ENCODE results near the gene SLC4A4.

Gene SLC4A4

DNA sequence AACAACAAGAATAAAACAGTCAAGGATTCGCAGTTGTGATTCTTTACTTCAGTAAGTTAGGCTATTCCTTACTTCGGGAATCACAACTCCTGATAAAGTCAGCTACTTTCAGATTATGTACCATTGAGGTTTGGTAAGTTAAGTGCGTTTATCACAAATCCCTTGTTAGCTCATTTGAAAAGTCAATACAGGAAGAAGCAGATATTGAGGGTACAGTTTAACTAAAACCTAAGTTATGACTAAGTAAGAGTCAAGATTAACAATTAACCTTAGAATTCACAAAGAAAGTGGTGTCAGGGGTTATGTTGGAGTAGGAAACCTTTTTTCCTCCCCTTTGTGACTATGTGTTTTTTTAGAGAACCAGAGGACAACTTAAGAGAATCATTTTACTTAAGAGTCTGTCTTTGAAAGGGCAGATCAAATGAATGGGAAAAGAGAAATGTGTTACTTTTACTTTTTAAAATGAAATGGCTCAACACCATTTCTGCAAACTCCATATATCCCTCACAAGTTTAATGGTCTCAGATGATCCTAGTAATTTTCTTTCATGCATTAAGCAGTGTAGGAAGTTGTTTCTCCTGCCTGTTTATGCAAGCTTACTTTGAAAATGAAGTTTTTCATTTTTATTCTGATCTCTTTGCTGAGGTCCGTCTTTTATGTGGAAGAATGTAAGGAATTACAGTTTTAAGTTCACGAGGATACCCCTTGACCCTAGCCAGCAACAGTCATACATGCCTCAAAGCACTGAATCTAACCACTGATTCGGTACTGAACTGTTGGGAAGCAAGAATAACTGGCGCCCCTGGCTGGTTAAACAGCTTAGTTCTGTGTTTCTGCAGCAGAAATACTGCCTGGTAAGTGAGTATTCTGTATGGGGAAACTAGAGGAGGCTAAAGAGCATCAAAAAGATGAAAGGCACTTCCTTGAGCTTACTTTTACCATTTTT lies 211.7 kb downstream of the SLC4A4 start:
- no peak for DNase-seq

DNA sequence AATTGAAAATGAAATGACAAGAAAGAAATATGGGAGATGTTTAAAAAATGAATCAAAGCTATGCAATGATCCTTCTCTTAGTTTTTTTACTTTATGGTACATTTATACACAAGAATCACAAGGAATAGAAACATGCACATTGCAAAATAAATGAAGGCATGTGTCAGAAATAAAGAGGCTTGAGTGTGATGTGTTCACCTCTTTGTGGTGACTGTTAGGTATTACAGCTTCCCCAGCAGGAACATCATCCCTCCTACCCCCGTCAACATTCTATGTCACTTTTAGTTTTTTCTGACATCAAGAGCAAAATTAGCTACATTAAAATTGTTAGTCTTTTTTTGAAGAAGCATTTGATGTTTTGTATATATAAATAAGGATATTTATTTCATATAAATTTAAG lies 214.8 kb downstream of the SLC4A4 start:
- no peak for DNase-seq

DNA sequence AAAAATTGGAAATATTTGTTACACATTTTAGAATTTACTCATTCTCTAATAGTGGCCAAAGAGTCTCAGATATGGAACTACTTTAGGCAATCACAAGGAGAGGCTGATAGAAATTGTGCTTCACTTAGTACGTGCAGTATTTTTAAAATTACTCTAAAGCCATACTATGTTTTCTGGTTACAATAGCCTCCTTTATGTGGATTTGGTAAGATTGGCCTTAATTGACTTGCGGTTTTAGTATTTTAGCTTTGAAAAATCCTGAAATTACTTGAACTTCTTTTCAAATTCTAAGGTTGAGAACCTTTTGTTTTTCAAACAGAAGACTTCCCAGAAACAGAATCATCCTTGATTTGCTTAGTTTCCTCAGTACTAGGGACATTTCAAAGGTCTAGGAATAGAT lies 215.2 kb downstream of the SLC4A4 start:
- no peak for DNase-seq

DNA sequence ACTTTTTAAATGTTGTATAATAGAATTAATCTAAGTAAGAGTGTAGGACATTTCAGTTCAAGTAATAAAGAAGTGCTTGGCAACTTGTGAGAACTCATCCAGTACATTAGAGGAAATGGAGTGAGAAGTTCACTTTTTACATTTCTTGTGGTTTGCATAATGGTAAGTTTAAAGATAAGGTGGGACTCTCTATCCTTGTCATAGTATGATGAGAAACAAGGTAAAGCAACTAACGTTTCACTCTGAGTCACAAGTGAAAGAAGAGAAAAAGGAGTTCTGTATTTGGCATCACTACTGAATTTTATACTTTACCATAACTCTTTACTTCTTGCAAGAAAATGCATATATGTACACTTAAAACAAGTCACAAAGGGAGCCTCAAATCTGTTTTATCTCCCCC lies 219.4 kb downstream of the SLC4A4 start:
- no peak for DNase-seq

DNA sequence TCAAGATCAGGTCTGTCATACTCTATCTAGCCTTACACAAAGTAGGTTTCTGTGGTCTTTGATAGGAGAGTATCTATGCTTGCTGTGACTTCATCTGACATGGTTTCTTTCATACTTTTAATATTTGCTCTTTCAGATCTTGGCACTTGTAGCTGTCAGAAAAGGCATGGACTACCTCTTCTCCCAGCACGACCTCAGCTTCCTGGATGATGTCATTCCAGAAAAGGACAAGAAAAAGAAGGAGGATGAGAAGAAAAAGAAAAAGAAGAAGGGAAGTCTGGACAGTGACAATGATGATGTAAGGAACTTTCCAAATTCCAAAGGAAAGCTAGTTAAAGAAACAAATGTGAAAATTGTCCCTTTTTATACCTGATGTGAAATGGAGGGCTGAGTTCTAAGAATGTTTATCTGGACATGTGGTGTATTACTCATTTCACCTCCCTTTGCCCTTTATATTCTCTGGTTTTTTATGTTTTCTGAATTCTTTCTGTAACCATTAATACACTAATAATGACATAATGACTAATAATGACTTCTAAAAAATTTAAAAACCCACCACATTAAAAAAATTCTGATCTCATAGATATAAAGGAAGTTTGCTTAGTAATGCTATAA lies 221.2 kb downstream of the SLC4A4 start:
- DNase-seq = no peak

DNA sequence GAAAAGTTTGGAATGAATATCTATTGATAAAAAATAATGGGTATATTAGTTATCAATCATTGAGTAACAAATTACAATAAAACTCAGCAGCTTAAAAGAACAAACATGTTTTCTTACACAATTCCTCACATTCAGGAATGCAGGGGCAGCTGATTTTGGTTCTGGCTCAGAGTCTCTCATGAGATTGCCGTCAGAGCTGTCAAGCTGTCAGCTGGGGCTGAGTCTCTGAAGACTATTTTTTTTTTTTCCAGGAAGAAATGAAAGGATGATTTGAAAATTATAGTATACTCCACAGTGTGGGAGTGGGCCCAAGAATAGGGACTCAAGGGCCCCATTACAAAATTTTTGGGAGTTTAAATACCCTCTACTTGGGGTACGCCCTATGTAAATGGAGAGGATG lies 226.0 kb downstream of the SLC4A4 start:
- no peak for DNase-seq

DNA sequence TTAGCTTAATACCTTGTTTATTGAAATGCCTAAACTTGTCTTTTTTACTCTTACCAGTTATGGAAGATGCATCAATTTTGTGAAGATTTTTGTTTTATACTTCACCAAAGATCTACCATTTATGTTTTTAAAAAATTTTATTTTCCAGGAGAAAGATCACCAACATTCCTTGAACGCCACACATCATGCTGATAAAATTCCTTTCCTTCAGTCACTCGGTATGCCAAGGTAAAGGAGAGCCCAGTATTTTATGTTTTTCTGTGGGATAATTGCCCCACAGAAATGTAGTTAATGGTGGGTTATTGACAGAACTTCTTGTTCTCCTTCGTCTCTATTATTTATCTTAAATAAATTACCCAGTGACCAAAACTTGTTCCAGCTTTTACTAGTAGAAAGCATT lies 228.0 kb downstream of the SLC4A4 start:
- no peak for DNase-seq

DNA sequence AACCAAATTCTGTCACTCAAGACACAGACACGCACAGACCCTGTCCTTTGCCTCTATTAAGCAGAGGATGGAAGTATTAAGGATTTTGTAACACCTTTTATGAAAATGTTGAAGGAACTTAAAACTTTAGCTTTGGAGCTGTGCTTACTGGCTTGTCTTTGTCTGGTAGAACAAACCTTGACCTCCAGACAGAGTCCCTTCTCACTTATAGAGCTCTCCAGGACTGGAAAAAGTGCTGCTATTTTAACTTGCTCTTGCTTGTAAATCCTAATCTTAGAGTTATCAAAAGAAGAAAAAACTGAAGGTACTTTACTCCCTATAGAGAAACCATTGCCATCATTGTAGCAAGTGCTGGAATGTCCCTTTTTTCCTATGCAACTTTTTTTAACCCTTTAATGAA lies 229.3 kb downstream of the SLC4A4 start:
- DNase-seq = no peak

DNA sequence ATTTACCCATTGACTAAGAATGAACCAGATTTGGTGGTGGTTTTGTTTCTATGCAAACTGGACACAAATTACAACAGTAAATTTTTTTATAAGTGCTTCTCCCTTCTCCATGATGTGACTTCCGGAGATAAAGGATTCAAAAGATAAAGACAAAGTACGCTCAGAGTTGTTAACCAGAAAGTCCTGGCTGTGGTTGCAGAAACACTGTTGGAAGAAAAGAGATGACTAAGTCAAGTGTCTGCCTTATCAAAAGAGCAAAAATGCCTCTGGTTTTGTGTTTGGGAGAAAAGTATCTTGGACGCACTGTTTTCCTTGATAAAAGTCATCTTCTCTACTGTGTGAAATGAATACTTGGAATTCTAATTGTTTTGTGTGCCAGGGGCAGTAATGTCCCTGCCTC lies 231.7 kb downstream of the SLC4A4 start:
- DNase-seq = no peak

DNA sequence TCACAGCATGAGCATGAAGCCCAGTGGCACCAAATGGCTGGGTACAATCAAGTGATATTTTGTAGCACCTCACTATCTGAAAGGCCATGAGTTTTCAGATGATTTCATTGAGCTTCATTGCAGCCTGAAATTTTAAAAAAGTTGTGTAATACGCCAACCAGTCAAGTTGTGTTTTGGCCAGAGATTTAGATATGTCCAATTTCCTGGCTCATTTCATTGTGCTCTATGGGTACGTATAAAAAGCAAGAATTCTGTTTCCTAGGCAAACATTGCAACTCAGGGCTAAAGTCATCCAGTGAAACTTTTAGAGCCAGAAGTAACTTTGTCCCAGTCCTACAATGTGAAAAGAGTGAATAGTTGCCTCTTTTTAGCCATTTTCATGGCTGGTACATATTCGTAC lies 232.5 kb downstream of the SLC4A4 start:
- no peak for DNase-seq

DNA sequence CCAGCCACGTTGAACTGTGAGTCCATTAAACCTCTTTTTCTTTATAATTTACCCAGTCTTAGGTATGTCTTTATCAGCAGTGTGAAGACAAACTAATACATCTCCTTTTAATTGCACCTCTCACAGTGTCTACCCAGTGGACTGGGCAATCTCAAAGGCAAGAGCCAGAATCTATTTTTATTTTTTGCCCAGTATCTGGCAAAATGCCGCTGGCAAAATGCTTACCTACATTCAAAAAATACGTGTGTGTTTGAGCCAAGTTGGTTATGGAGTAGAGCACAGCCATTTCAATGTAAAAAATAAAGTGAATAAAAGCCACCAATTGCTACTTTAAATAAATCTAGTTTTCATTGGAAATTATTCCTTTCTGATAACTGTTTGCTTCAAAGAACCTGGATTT lies 245.2 kb downstream of the SLC4A4 start:
- DNase-seq = no peak

DNA sequence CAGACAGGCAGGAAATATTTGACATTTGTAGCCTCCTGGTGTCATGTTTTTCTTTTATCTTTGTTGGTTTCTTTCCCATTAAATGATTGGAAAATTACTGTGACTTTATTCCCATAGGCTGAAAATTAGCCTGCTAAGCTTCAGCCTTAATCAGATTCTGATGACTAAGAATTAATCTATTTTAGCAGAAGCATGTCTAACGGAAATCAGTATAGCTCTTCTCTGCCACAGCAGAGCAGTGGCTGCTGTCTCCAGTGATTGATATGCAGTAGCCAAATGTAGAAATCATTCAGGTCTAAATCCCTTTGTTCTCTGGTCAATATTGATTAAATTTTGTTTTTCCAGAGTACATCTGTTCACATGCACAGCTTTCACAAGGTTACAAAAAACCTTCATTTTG lies 245.8 kb downstream of the SLC4A4 start:
- DNase-seq = no peak

DNA sequence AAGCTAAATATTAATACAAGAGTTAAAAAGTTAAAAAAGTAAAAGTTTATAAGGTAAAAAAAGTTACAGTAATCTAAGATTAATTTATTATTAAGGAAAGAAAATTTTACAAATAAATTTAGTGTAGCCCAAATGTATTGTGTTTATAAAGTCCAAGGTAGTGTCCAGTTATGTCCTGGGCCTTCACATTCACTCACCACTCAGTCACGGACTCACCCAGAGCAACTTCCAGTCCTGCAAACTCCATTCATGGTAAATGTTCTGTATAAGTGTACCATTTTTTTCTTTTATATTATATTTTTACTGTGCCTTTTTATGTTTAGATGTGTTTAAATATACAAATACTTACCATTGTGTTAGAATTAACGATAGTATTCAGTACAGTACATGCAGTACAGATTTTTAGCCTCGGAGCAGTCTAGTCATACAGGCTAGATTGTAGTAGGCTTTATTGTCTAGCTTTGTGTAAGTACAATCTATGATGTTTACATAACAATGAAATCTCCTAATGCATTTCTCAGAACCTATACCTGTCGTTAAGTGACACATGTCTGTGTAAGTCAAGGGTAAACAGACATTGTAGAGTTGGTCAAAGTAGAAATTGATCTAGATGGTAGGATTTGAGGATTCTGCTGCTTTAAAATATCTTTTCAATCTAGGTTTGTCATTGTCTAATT lies 247.4 kb downstream of the SLC4A4 start:
- DNase-seq = no peak

DNA sequence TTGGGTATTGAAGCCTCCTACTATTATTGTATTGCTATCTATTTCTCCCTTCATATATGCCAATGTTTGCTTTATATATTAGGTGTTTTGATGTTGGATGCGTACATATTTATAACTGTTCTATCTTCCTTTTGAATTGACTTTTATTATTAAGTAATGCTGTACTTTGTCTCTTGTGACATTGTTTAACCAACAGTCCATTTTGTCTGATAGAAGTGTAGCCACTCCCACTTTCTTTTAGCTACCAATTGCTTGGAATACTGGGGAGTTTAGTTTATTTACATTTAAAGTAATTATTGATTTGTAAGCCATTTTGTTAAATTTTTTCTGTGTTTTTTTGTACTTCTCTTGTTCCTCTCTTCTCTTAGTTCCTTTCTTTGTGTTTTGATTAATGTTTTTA lies 249.2 kb downstream of the SLC4A4 start:
- no peak for DNase-seq

DNA sequence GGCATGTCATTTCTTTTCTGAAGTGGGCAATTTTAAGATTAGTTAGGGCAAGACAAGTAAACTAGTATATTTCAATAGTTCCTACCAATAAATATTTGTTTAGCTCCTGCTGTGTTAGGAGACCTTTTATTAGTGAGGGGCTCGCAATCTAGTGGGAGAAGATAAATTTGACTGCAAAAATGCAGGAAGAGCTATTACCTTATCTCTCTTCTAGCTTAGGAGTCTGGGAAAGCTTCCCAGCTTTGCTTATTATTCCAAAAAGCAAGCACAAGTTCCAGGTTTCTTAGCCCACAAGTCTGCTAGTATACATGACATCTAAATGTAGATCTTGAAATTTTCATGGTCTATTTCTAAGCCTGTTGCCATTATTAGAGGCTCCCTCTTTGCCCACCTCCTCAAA lies 254.0 kb downstream of the SLC4A4 start:
- DNase-seq = no peak

DNA sequence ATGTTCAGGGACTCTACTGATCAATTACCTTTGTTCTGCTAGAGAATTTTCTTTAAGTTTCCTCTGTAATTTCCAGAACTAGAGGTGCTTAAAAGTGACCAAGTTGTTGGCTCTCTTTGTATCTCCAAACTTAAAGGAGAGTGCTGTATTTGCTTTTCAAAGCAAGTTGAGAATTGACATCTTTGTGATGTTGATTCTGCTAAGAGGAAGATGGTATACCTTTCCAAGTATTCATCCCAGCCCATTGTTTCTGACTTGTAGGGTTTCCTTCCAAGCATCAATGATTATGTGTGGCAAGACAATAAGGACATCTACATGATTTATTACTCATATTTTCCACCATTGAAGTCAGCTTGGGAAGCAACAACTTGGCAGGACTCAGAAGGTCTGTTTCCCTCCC lies 254.5 kb downstream of the SLC4A4 start:
- DNase-seq = no peak

DNA sequence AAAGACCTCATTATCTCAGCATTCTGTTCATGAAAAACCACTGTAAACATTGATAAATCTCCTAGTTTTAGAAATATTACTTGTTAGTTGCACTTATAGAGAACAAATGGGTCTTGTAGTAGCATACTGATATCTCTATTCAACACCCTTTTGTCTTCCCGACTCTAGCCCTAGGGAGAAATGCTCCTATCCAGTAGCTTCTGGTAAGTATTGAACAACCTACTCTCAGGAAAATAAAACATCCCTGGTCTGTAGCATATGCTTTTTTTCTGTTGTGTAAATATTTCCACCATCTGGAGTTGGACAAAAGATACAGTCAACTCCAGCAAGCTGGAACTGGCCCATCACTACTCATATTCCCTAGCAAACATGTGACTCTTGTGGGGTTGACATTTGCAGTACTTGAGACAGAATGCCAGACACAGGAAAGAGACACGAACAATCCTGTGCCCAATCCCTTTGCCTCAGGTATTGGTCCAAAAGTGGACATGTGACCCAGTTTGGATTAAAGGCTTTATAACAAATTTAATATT lies 256.8 kb downstream of the SLC4A4 start:
- DNase-seq = no peak

DNA sequence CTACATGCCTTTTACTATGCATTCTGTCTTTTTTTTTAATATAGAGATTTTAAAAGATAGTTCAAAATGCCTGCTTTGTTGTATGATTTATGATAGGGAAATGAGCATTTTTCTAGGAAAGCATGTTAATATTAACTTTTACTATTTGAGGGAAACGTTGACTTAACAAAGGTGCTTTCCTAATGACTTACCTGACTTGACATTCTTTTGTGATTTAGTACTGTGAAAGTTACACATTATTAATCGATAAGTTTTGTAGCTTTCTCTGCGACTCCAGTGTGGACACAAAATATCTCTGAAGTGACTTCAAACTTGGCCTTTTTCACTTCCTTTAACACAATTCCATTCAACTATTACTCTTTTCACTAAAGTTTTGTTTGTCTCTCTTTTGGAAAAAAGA lies 260.8 kb downstream of the SLC4A4 start:
- no peak for DNase-seq

DNA sequence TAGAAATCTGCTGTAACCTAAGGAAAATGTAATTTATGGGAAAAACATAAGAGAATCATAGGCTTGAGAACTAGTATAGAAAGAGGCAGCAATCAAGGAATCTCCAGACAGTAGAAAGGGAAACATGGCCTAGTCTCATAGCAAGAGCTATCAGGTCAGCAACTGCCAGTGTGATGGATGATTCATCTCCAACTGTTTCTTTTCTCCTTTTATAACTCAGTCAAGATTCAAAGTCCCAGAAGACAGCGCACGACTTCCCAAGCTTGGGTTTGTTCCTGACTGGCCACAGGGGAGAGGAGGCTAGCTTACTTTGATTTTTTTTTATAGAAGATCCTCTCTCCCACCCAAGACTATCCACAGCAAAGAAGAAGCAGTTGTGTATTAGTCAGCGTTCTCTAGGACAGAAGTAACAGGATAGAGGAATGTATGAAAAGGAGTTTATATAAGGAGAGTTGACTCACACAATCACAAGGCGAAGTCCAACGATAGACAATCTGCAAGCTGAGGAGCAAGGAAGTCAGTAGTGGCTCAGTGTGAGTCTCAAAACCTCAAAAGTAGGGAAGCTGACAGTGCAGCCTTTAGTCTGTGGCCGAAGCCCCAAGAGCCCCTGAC lies 263.6 kb downstream of the SLC4A4 start:
- DNase-seq = no peak

DNA sequence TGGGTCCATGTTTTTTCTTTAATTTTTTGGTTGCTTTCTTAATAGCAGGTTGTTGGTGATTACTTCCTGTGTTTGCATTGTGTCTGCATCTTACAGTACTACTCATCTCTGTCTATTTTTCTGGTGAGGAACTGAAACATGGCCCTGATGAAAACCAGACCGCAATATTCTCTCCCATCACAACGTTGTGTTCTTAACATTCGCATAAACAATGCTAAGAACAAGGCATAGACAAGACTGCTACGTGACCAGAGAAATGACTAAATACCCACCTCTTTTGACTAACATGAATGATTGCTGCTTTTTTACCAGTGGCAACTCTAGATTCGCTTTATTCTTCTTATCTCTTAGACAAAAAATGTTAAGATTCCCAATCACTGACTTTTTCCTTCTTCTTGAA lies 266.0 kb downstream of the SLC4A4 start:
- DNase-seq = no peak

DNA sequence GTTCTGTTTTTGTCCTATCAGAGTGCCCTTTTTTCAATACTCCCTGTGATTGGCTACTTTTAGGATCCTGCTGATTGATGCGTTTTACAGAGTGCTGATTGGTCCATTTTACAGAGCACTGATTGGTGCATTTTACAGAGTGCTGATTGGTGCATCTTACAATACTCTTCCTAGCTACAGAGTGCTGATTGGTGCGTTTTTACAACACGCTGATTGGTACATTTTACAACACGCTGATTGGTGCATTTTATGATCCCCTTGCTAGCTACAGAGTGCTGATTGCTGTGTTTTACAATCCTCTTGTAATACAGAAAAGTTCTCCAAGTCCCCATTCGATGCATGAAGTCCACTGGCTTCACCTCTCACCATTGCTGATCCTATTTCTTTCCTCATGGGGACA lies 268.3 kb downstream of the SLC4A4 start:
- DNase-seq = no peak

DNA sequence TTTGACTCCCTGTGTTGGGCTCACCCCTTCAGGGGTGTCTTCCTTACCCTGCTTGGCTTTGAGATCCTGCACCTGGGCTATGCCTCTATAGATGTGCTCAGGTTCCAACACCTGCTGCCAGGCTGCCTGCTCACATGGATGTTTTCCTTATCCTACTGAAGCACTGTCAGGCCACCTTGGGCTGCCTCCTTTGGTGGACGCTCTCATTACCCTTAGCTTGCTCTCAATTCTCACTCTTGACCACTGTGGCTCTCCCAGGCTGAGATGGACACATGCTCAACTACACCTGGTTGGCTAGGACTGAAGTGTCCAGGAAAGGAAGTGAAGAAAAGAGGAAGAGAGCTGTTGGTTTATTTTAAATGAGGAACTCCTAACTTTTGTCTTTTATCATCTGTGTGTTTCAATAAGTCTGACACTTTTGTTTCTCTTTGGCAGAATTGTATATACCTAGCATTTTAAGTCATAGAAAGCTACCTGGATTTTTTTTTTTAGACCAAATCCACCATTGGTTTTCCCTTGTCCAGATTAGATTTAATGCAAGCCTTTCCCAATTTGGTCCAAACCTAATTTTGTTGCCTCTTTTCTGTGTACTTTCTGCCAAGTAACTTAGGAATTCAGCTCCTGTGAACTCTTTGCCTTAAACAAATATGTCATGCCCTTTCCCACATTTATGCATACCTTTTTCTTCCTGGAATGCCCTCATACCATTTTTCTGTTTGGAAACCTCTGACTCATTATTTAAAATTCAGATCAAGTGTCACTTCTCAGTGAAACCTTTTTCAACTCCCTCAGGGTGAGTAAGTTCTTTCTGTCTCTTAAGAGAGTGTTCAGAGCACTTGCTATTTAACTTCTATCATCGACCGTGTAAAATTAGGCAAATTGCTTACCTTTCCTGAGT lies 269.2 kb downstream of the SLC4A4 start:
- DNase-seq = no peak

All from NCI-H1048 (cell line).